Kidney (tissue), 14 donors: ENCODE measurements around the gene GNA12. TPM values are rescaled to one million over a fixed set of nuclear protein-coding genes. Genes with fewer than 3 reads are reported as not detected.

Experiments
- DNase-seq, 5 donors: peaks; one replicate each; pipeline ENCODE4 v3.0.0-alpha.2; 2013 to 2020
- FAIRE-seq: peaks from 2 replicates; lab custom pipeline; 2012; peaks lifted over from hg19 to GRCh38; lab: Jason Lieb, UNC
- H3K27ac ChIP-seq, 2 donors: one replicate each; pipeline ENCODE4 v1.7.0; 2013; ENCODE audit warnings: low read depth in 2 of 2, low read length in 2 of 2, inconsistent platforms in 1 of 2
- H3K27me3 ChIP-seq: one replicate; pipeline ENCODE4 v1.7.1; 2013; ENCODE audit warnings: low read length, inconsistent platforms; ENCODE audit not compliant: control insufficient read depth, insufficient read depth
- H3K36me3 ChIP-seq, 3 donors: one replicate each; pipeline versions ENCODE4 v1.7.0 to v1.7.1; 2013; ENCODE audit warnings: low read length in 3 of 3, control low read depth in 1 of 3, inconsistent platforms in 1 of 3; ENCODE audit not compliant: insufficient read depth in 3 of 3, control insufficient read depth in 2 of 3
- H3K4me1 ChIP-seq, 3 donors: one replicate each; pipeline versions ENCODE4 v1.7.0 to v1.7.1; 2013; ENCODE audit warnings: low read length in 3 of 3, inconsistent platforms in 1 of 3, low read depth in 1 of 3; ENCODE audit not compliant: control insufficient read depth in 2 of 3, insufficient read depth in 2 of 3
- H3K4me3 ChIP-seq, 3 donors: one replicate each; pipeline versions ENCODE4 v1.7.0 to v1.8.1; 2013; ENCODE audit warnings: low read length in 3 of 3, control low read depth in 1 of 3, inconsistent platforms in 1 of 3
- H3K9ac ChIP-seq, 3 donors: one replicate each; pipeline versions ENCODE4 v1.7.0 to v1.7.1; 2013; ENCODE audit warnings: low read length in 3 of 3, control low read depth in 1 of 3, inconsistent platforms in 1 of 3
- H3K9me3 ChIP-seq, 3 donors: one replicate each; pipeline versions ENCODE4 v1.7.0 to v1.7.1; 2013; ENCODE audit warnings: low read length in 3 of 3, control low read depth in 1 of 3, inconsistent platforms in 1 of 3; ENCODE audit not compliant: control insufficient read depth in 2 of 3, insufficient read depth in 1 of 3
- CTCF ChIP-seq: IDR thresholded peaks from 3 replicates; pipeline ENCODE4 v1.5.1; 2012; ENCODE audit warnings: mild to moderate bottlenecking, moderate library complexity, borderline replicate concordance; ENCODE audit not compliant: insufficient read depth; ENCODE audit errors: extremely low read depth
- intact Hi-C: fragments of 100-400 bp; cut with DNase I; formaldehyde crosslinking; loops from one replicate; pipeline ENCODE4 v1.11.1; 2022
- polyA plus RNA-seq: library from polyadenylated mRNA; stranded (reverse); fragments of 350-450 nt; fragmentation: Illumina TruSeq; extraction: RNeasy Lipid Tissue Mini Kit (QIAGEN cat#74804); gene quantifications from one replicate; pipeline ENCODE4 v1.2.3, GENCODE V29; 2014; ENCODE audit warnings: low read depth, low replicate concordance; ENCODE audit not compliant: insufficient read depth
- total RNA-seq: library from RNA; stranded (reverse); fragmentation: NEBNext Ultra II Directional; extraction: Animal tissue kit (Norgen Biotek cat#: 25700); gene quantifications from one replicate; pipeline ENCODE4 v1.2.1, GENCODE V29; 2021
- donor health status: control.
- donor health status: control.
- donor health status: control.
- donor health status: control.
- donor health status: control.
- donor health status: DM: yes; HTN: yes; CAD: no.
- donor health status: Normal renal cell carcinoma (clear cell type).

GNA12 gene
- total and polyA plus RNA-seq, 2 donors from 2014 or later: 16.5 to 41.1 TPM

GRCh38 chr7:2779051-2779450, 65.1 kb downstream of the GNA12 start:
- Histone ChIP-seq H3K9ac (no peak overlapping the region), H3K36me3 (peaks cover 0 to 4% (median 0%) of the 10 kb centered on the region in 3 donors), H3K27me3 (no peaks in the 10 kb centered on the region), H3K27ac (no peak overlapping the region), H3K4me3 (no peak overlapping the region), H3K4me1 (no peaks in the 10 kb centered on the region), H3K9me3 (no peaks in the 10 kb centered on the region)
- DNase-seq (no peak), FAIRE-seq (no peak)
- intact Hi-C loops: no loop called here
- no peak for TF ChIP-seq CTCF

- no peaks in the 10 kb centered on the region for H3K4me1 ChIP-seq
- H3K27ac ChIP-seq: no peak overlapping the region
- no peak for TF ChIP-seq CTCF
- DNase-seq (no peak), FAIRE-seq (no peak)
- intact Hi-C loops: no loop called here
- no peaks in the 10 kb centered on the region for H3K9me3 ChIP-seq
- H3K36me3 ChIP-seq: peaks cover 0 to 4% (median 0%) of the 10 kb centered on the region in 3 donors
- H3K9ac ChIP-seq: no peak overlapping the region
- H3K27me3 ChIP-seq: no peaks in the 10 kb centered on the region
- H3K4me3 ChIP-seq: no peak overlapping the region
Observed at GRCh38 chr7:2777898-2778535, 66.1 kb downstream of the GNA12 start.

DNA sequence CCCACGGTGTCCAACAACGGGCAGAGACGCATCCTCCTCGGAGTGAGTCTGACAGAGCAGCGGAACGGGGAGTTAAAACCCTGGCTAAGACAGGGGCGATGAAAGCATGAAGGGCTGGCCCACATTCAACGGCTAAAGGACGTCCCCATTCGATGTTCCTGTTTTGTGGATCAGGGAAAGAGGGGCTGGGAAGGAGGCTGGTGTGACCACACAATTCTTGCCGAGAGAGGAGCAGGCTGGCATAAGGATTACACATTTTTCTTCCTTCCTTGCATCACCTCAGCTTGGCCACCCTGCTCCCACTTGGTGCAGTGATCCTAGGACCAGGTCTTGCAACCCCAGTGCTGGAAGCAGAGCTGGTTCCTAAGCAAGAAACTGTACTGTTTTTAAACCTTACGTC, 67.7 kb downstream of the GNA12 start:
- intact Hi-C loops: no loop called here
- no peak for FAIRE-seq

More for the DNA sequence above, 67.7 kb downstream of the GNA12 start:
- Histone ChIP-seq H3K36me3 (peaks cover 0 to 4% (median 0%) of the 10 kb centered on the region in 3 donors), H3K27me3 (no peaks in the 10 kb centered on the region), H3K4me3 (no peak overlapping the region), H3K27ac (no peak overlapping the region), H3K9ac (no peak overlapping the region), H3K9me3 (no peaks in the 10 kb centered on the region), H3K4me1 (no peaks in the 10 kb centered on the region)
- TF ChIP-seq CTCF: no peak
- DNase-seq: no peak
